GM12865 (cell line): ENCODE data around the gene CRB2.

Experiments used
- DNase-seq: peaks from one replicate; pipeline ENCODE4 v3.0.0; 2010; ENCODE audit warnings: low read depth
- H3K4me3 ChIP-seq: 2 replicates; pipeline ENCODE4 v1.5.1; 2011; ENCODE audit warnings: mild to moderate bottlenecking, low read depth, low read length, control low read depth
- CTCF ChIP-seq: IDR thresholded peaks from 2 replicates; pipeline ENCODE4 v1.5.1; 2011; ENCODE audit warnings: low read length, control low read depth, low read depth, inconsistent platforms; ENCODE audit not compliant: insufficient read depth; ENCODE audit errors: missing control alignments

CRB2 gene

GRCh38 chr9:123421801-123422455 lies 65.9 kb downstream of the CRB2 start:
- no peak overlapping the region for H3K4me3 ChIP-seq
- no peak for TF ChIP-seq CTCF
- no peak for DNase-seq

GRCh38 chr9:123422635-123423310 lies 66.8 kb downstream of the CRB2 start:
- TF ChIP-seq CTCF = no peak
- no peak overlapping the region for H3K4me3 ChIP-seq
- no peak for DNase-seq

- H3K4me3 ChIP-seq = no peak overlapping the region
- DNase-seq = no peak
- TF ChIP-seq CTCF = no peak
Observed at GRCh38 chr9:123423311-123423640, 67.3 kb downstream of the CRB2 start.

GRCh38 chr9:123424131-123424530 lies 68.1 kb downstream of the CRB2 start:
- H3K4me3 ChIP-seq = no peak overlapping the region
- DNase-seq = no peak
- TF ChIP-seq CTCF = no peak

GRCh38 chr9:123424552-123425225 lies 68.7 kb downstream of the CRB2 start:
- H3K4me3 ChIP-seq = no peak overlapping the region
- DNase-seq = no peak
- TF ChIP-seq CTCF = no peak

GRCh38 chr9:123425261-123425821 lies 69.3 kb downstream of the CRB2 start:
- no peak for DNase-seq
- TF ChIP-seq CTCF = no peak
- no peak overlapping the region for H3K4me3 ChIP-seq
